HG03196 (cell line): ENCODE measurements around the gene LDB1.

Source experiments
- ATAC-seq: cut with Tn5 transposase; IDR thresholded peaks from one replicate; pipeline ENCODE4 v1.9.1; 2021; ENCODE audit not compliant: unreplicated experiment

LDB1 gene

DNA sequence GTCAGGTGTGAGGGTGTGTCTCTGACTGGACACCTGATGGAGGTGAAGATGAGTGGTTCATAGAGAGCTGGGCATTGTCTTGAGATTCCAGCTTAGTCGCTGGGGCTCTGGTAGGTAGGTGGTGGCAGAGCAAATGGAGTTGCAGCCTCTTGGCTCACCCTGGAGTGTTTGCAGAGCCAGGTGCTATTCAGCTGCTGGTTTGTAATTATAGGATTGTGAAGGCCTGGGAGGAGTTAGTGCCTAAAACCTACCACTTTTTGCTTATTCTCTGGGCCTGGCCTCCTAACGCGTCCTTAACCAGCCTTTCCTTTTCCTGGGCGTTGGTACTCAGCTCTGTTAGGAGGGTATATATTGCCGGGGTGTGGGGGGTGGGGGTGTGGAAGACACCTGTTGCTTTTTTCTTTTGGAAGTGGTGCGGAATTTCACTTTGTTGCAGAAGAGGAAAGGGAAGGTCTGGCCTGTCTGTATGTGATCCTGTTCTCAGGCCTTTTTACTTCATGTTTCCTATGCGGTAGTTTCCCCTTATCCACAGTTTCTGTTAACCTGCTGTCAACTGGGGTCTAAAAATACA, 15.9 kb upstream of the LDB1 start:
- no peak for ATAC-seq

DNA sequence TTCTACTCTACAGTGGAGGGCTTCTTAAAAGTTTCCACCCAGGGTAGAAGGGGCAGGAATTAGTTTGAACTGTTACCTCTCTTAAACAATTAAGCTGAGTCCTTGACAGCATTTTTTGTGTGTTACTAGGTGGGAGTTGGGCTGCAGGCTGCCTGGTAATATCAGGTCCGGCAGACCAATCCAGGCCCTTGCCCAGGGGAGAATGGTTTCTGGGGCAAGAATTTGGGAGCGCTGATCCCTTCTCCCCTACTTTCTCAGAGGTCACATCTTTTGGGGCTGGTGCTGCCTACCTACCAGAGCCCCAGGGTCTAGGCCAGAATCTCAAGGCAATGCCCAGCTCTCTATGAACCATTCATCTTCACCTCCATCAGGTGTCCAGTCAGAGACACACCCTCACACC, 14.2 kb upstream of the LDB1 start:
- no peak for ATAC-seq

DNA sequence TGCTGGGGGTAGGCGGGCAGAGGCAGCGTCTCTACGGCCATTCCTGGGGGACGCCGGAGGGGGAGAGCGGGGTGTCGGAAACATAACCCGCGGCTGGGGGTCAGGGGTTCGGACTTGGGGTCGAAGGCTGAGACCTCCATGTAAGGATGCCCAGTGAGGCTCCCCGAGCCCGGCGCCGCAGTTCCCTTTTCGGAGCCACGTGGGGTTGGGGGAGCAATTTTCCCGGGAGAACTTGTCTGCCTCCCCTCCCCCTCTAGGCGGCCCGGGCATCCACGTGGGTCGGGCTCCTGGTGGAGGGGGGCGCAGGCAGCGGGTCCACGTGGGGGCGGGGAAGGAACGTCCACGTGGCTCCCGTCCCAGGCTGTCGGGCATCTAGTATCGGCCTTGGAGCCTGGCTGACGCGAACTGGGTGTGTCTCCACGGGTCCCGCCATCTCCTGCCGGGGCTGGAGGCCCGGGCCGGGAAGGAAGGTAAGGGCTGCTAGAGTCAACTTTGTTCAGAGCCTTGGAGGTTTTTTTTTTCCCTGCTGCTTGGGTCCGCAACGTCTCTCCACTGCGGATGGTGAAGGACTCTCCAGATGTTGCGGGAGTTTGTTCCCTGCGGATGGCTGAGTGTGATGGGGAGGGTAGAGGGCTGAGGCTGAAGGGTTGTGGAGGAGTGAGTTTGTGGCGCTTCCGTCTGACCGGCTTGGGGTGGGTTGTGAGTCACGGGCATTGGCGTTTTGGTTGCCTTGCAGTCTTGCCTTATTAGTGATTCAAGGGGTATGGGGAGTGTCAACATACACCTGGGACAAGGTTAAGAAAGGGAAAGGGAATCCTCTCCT, 13.4 kb upstream of the LDB1 start:
- no peak for ATAC-seq

DNA sequence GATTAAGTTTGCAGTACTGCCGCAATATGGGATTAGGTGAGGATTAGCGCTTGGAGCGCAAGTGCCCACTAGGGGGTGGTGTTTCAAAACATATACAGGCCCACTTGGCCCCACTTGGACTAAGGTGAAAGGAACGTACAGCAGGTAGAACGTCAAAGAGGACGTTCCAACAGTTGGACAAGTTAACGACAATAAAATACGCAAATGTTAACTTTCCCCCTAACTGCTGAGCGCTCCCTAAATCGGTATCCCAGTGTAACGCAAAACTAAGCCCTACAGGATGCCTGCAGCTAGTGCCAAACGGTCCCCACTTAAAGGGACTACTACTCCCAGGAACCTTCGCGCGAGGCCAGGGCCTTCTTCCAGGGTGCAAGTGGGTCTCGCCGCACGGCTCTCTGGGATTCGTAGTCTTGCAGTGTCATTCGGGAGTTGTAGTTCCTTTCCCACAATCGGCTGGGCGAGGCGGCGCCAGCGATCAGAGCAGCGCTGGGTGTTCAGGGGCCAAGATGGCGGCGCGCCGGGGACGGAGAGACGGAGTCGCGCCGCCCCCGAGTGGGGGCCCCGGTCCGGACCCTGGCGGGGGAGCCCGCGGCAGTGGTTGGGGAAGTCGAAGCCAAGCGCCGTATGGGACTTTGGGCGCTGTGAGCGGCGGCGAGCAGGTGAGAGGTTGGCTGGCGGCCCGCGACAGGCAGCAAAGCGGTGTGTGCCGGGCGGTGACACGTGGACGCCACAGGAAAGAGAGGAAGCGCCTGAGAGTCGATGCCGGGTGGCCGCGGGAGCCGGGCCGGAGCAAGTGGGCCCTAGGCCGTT, 12.6 kb upstream of the LDB1 start, which contains the start of gene PPRC1:
Gene PPRC1 (plus strand): TSS at position 478 of the 810 bp plus-strand sequence. CDS start 29 bp downstream, at position 507.
- ATAC-seq = peak; percentile 91

DNA sequence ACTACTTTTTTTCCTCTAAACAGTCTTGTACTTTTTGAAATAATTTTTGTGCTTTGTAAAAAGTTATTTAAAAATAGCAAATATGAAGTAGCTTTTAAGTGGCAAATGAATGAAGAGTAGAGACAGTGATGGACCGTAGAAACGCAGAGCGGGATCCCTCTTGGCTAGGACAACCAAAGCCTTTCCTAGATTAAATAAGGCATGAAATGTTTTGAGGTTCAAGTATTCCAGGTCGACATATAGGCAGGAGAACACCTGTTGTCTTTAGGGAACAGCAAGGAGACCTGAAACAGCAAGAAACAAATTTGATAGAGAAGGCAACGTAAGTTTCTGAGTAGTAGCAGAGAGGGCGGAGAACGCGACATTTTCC, 12.0 kb upstream of the LDB1 start:
- ATAC-seq = no peak

DNA sequence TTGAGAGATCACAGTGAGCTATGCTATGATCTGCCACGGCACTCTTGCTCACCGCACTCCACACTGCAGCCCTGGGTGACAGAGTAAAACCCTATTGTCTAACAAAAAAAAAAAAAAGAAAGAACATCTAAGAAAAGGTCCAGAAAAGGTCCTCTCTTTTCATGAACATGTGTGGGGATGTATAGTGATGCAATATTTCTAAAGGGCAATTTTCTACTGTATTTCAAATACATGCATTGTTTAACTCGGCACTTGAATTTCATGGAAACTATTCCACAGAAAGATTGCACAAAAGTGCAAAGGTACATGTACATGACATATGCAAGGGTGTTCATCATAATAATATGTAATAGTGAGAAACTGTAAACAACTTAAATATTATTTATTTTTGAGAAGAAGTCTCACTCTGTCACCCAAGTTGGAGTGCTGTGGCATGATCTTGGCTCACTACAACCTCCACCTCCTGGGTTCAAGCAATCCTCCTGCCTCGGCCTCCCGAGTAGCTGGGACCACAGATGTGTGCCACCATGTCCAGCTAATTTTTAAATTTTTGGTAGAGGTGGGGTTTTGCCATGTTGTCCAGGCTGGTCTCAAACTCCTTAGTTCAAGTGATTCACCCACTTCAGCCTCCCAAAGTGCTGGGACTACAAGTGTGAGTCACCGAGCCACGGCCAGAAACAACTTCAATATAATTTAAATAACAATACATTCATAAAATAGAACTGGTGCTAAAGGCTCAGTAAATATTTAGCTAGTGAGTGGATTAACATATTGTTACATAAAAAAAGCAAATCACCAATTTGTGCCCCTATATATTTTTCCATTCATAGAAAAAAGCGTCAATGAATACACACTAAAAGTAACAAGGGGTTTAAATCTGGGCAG, 11.4 kb upstream of the LDB1 start:
- ATAC-seq = no peak

DNA sequence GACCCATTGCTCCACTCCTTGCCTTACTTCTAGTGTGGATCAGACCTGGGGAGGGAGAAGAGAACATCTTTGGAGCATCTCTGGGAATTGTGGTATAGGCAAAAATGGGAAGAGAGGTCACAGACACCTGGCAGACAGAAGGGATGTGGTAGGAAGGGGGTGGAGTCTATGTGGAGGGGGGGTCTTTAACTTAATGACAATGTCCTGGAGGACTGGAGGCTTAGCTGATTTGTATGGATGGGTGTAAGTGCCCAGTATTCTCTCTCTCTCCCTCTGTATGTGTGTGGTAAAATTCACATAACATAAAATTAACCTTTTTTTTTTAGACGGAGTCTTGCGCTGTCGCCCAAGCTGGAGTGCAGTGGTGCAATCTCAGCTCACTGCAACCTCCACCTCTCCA, 3.1 kb upstream of the LDB1 start:
- ATAC-seq = no peak

DNA sequence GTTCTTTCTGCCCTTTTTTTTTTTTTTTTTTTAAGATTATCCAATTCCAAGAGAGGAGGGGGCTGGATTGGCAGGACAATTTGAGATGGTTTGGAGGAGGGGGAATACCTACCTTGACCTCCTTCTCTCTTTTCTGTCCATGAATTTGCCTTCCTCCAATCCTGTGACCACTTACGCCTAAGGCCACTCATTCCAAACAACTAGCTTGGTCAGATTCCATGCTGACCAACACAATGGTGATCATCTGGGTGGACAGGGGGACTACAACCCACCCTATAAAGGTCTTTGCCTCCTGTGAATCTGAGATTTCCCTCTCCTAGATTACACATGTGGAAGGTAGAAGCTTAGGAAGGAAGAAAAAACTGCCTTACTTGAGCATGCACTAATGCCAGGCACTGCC, 2.3 kb upstream of the LDB1 start:
- no peak for ATAC-seq

DNA sequence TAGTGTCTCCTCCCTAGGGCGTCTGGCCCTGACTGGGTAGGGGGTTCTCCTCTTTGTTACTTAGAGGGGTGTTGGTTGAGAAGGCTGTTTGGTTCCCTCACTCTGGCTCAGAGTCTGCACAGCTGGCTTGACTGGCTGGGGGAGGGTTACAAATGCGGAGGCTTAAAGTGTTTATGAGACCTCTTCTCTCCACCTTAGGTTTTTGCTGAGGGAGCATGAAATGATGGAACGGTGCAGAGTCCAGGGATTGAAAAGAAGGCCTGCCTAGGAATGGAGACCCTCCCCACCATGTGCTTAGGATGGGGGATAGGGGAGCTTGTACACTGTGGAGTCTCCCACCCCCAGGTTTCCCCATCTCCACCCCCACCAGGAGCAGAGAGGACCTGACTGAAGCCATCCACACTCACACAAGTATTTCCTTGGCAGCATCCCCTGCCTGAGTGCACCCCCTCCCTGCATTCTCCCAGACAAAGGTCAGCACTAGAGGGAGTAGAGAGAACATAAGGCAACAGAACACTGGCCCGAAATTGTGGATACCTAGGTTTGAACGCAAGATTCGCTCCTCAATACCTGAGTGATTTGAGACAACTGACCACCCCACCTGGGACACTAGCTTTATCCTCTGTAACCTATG, 1.7 kb upstream of the LDB1 start:
- ATAC-seq = no peak

DNA sequence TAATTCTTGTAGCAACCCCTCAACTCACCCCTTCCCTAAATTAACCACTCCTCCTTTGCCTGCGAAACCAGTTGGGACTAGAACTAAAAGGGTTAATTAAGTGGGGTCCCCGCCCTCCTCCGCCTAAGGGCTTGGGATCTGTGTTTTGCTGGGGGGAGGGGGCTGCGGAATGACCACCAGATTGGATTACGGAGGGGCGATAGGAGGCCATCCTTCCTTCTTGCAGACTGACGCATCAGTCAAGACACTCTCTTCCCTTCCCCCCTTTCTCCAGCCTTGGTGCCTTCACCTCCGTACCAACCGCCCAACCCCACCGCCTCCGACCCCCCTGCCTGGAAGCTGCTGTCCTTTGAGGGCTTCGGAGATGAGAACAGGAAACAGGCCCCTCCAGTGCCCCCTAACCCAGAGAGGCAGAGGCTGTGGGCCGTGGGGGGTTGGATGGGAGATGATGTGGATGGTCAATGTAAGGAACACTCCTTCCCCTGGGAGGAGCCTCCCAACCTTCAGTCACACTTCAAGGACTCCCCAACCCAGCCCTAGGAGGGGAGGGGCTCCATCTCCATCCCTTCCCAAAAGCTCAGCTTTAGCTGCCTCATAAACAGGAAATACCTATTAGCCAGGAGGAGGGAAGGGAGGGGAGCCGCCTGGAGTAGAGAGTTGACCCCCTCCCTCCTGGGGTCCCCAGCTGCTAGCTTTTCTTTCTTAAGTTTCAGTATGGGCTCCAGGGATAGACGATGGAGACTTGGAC, 997 bp upstream of the LDB1 start:
- no peak for ATAC-seq

DNA sequence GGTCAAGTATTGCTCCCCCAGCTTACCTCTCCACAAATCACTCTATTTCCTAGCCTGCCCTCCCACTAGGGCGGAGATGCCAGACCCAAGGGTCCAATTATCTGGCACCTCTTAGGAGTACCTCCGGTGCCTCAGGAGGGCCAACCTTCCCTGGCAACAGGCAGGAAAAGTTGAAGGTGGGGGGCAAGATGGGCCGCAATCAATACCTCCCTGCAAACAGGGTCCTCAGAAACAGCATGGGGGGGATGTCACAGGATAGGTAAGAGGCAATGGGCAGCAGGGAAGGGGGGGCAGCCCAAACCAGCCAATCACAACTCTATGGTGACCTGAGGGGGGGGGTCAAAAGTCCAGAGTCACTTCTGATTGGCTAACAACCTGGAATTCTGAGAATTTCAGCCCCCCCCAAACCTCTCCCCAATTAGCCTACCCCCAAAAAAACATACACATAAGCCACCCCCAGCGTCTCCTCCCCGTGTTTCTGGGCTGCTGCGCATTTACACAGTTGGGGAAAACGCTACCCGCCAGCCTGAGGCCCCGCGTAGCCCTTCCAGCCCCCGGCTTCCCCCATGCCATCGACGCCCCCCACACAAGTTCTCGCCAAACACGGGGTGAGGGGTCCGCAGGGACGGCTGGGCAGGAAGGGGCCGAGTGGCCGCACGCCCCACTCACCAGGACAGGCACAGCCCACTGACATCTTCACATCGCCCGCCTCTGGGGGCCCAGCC, 589 bp downstream of the LDB1 start:
- ATAC-seq = no peak

DNA sequence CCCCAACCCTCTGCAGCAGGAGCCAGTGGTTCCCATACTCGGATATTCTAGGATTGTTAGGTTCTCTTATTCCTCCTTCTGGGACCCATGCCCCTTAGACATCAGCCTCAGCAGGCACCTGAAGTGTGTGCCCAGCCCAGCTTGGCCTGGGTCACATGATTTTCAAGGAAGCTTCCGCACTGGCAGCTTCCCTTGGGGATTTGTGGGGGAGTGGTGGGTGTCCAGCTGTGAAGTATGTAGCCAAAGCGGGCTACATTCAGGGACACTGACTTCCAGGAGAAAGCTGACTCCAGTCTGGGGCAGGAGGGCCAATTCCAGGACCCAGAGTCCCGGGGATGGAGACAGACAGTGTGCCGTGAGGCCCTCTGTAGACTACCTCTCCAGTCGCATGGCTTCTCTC, 1.3 kb downstream of the LDB1 start:
- no peak for ATAC-seq

DNA sequence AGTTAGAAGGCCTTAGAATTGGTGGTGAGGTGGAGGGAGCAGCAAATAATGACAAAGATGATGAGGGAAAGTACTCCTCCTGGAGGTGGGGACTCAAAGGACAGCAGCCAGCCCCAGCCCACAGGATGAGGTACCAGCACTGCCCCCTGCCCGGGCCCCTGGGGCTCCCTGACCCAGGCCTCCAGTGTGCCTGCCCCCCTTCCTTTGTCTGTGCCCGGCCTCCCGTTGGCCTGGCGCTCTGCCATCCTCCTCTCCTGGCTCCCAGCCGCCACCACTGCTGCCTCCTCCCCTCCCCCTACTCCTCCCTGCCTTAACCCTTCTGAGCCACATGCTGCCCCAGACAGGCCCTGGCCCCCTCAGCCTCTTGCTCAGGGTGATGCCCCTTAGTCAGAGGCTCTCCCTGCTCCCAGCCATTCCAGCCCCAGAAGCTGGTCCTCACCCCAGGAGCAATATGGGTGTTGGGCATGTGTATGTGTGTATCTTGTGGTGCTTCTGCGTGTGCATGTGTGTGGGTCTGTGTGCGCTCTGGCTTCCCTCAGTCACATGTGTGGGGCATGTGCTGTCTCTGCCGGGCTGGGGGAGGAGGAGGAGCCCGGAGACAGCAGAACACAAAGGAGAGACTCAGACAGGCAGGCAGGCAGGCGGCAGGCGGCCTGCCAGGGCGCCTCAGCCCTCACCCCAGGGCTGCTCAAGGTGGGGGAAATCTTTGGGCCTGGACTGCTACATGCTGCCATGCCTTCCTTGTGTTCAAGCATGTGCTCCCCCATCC, 2.6 kb downstream of the LDB1 start:
- no peak for ATAC-seq

DNA sequence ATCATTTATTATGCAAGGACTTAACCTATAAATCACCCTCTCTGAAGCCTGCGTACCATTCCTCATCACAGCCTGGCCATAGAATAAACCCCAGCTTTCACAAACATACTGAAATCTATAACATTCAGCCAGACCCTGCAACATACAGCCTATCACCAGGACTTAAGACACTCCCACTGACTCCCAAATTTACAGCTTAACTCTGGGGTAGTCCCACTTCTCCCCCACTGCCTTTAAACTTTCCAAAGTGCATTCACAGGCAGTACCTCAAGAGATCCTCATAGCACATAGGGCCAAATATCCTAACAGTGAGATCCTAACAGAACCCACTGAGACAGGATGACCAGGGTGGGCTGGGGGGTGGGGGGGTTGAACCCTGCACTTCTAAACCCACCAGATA, 3.5 kb downstream of the LDB1 start:
- ATAC-seq = no peak

DNA sequence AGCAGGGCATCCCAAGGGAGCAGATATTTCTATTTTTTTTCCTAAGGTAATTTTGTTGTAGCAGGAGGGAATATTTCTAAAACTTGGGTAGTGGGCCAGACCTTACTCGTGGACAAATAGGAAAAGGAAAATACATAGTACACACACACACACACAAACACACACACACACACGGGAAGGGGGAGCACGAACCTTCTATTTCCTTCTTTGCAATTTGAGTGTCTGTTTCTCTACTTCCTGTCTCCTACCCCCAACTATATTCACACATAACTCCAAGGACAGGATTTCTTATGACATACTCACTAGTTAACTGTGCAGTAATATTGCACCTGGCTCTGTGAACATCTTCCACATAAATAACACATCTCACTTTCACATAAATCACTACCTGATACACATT, 4.4 kb downstream of the LDB1 start:
- ATAC-seq = no peak

DNA sequence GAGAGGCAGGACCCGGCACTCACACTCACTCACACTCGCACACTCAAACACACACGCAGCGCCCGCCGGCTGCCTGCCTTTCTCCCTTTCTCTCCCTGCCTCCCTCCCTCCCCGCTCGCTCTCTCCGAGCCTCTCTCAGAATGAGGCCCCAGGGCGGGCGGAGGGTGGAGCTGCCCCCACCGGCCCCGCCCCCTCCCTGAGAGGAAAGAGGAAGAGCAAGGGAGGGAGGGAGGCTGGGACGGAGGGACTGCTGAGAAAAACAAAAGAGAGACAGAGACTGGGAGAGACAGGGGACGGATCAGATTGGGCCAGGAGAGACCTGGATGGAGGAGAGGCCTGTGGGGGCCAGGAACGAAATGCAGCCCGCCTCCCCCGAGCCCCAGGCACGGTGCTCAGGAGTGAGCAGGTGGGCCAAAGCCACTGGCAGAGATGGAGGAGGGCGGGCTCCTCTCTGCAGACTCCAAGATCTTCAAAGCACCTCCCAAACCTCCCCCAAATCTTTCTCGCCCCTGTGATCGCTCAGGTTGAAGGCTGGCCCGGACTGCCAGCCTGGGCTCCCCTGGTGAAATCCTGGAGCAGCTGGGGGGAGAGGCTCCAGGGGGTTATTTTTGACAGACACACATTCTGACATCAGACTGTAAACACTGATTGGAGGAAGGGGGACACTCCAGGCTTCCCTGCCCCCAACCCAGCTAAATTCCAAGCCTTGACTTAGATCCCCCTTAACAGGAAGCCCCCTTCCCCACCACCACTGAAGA, 5.1 kb downstream of the LDB1 start:
- peak; percentile 38 for ATAC-seq

DNA sequence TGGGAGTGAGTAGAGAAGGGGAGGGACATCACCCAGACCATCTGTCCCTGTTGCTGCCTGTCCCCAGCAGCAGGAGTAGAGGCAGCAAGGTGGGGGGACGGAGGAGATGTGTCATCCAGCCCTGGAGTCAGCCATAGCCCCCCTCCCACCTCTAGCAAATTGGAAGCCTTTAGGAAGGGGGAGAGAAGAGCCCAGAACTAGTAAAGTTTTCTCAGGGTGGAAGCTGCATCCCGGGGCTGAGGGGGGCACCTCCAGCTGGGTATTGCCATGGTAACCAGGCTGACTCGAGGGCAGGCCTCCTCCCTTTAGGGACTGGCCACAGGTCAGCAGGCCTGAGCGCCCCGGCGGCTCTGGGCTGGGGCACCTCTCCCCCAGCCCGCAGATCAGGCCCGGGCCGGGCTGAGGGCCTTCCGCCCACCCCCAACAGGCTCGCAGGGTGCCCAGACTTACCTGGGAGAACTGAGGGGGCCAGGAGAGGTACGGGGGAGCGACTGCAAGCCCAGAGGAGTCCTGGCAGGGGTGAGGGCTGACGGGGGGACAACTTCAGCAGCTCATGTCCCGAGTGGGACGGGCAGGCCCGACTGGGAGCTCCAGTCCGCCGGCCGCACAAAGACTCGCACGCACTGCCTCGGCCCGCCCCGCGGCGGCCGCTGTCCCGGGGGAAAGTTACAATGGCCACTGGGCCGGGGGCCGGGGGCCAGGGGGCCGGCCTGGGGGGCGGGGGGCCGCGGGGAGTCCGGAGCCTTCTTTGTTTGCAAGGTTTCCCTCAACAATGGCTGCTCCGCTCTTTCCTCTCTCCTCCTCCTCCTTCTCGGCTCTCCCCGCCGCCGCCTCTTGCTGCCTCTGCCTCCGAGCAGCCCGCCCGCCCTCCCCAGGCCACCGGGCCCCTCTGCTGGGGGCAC, 6.0 kb downstream of the LDB1 start:
- ATAC-seq = peak; percentile 12
